GM23338 (cell line): ENCODE results near the gene NXN. TPM values are rescaled to one million over a fixed set of nuclear protein-coding genes. Genes with fewer than 3 reads are reported as not detected.
"Not testable (repeated sequence)": the region's sequence is repeated elsewhere in the genome, so short reads cannot be mapped to it uniquely, and the experiment has no call there.

Experiments
- ATAC-seq: fragments of 200-7000 bp; cut with Tn5 transposase; 3 replicates; pipeline ENCODE4 v1.9.1; 2020
- DNase-seq: peaks from one replicate; pipeline ENCODE4 v3.0.0-alpha.2; 2015; ENCODE audit warnings: low spot score
- H2AFZ ChIP-seq: fragments of 200-600 bp; sonication (generic); 2 replicates; pipeline ENCODE4 v1.8.0; 2016; ENCODE audit warnings: antibody characterized with exemption, mild to moderate bottlenecking, moderate library complexity
- H3F3A ChIP-seq: fragments of 200-600 bp; sonication (generic); replicated peaks from 2 replicates; pipeline ENCODE4 v1.8.0; 2017; ENCODE audit warnings: antibody characterized with exemption, mixed run types, low read depth
- H3K27ac ChIP-seq: fragments of 200-600 bp; sonication (generic); 2 replicates; pipeline ENCODE4 v1.6.1; 2016; ENCODE audit warnings: low read depth
- H3K27me3 ChIP-seq: fragments of 200-600 bp; sonication (generic); 2 replicates; pipeline ENCODE4 v1.8.0; 2016; ENCODE audit warnings: mild to moderate bottlenecking, mixed run types, moderate library complexity; ENCODE audit not compliant: insufficient read depth
- H3K36me3 ChIP-seq: fragments of 200-600 bp; sonication (generic); 2 replicates; pipeline ENCODE4 v1.8.0; 2016; ENCODE audit warnings: mild to moderate bottlenecking; ENCODE audit not compliant: insufficient read depth
- H3K4me1 ChIP-seq: fragments of 200-600 bp; sonication (generic); 2 replicates; pipeline ENCODE4 v1.8.0; 2016; ENCODE audit warnings: mild to moderate bottlenecking, moderate library complexity; ENCODE audit not compliant: insufficient read depth
- H3K4me2 ChIP-seq: fragments of 200-600 bp; sonication (generic); 2 replicates; pipeline ENCODE4 v1.7.1; 2017; ENCODE audit warnings: mixed run types
- H3K4me3 ChIP-seq: fragments of 200-600 bp; sonication (generic); 2 replicates; pipeline ENCODE4 v1.6.1; 2016; ENCODE audit warnings: mixed run types
- H3K79me2 ChIP-seq: fragments of 200-600 bp; sonication (generic); replicated peaks from 2 replicates; pipeline ENCODE4 v1.8.0; 2017; ENCODE audit warnings: mild to moderate bottlenecking; ENCODE audit not compliant: insufficient read depth
- H3K9me2 ChIP-seq: fragments of 200-600 bp; sonication (generic); 2 replicates; pipeline ENCODE4 v1.8.0; 2017; ENCODE audit not compliant: insufficient read depth
- H4K20me1 ChIP-seq: fragments of 200-600 bp; sonication (generic); replicated peaks from 2 replicates; pipeline ENCODE4 v1.8.0; 2017; ENCODE audit warnings: mild to moderate bottlenecking; ENCODE audit not compliant: insufficient read depth
- H3K27ac Mint-ChIP-seq: 2 replicates; pipeline ENCODE4 v1.8.0; 2020; ENCODE audit warnings: inconsistent platforms, mild to moderate bottlenecking, moderate library complexity, mixed read lengths
- H3K27me3 Mint-ChIP-seq: 3 replicates; pipeline ENCODE4 v1.8.0; 2022; ENCODE audit warnings: low read depth, mild to moderate bottlenecking, moderate library complexity, mixed read lengths, inconsistent platforms; ENCODE audit not compliant: insufficient read depth, poor library complexity
- H3K36me3 Mint-ChIP-seq: 3 replicates; pipeline ENCODE4 v1.8.0; 2021; ENCODE audit warnings: low read depth, mild to moderate bottlenecking, inconsistent platforms, moderate library complexity, mixed read lengths
- H3K4me1 Mint-ChIP-seq: 3 replicates; pipeline ENCODE4 v1.8.0; 2020; ENCODE audit warnings: mild to moderate bottlenecking, inconsistent platforms, mixed read lengths
- H3K4me3 Mint-ChIP-seq: 3 replicates; pipeline ENCODE4 v1.8.0; 2021; ENCODE audit warnings: moderate library complexity, mild to moderate bottlenecking, inconsistent platforms, mixed read lengths
- H3K9me3 Mint-ChIP-seq: 3 replicates; pipeline ENCODE4 v1.8.0; 2020; ENCODE audit warnings: moderate library complexity, mild to moderate bottlenecking, inconsistent platforms, mixed read lengths
- CREB1 ChIP-seq: fragments of 250-450 bp; sonication (Bioruptor Pico); IDR thresholded peaks from 2 replicates; pipeline ENCODE4 v1.5.0; 2020; ENCODE audit warnings: low read depth, mild to moderate bottlenecking, moderate library complexity
- EZH2 ChIP-seq: fragments of 200-600 bp; sonication (generic); IDR thresholded peaks from one replicate; pipeline ENCODE4 v1.8.0; 2017; ENCODE audit warnings: antibody characterized with exemption, mild to moderate bottlenecking, low read depth; ENCODE audit not compliant: unreplicated experiment
- NANOG ChIP-seq: IDR thresholded peaks from 2 replicates; pipeline ENCODE4 v1.6.1; 2016; ENCODE audit warnings: antibody characterized with exemption, borderline replicate concordance
- STAT1 ChIP-seq: IDR thresholded peaks from one replicate; pipeline ENCODE4 v1.6.1; 2016; ENCODE audit warnings: antibody characterized with exemption; ENCODE audit not compliant: unreplicated experiment
- ZNF331 ChIP-seq: fragments of 250-450 bp; sonication (Bioruptor Pico); IDR thresholded peaks from 2 replicates; pipeline ENCODE4 v1.5.0; 2020; ENCODE audit warnings: low read depth, mild to moderate bottlenecking, moderate library complexity
- polyA plus RNA-seq: library from polyadenylated mRNA; unstranded; fragments of >200 nt; fragmentation: Nextera tagmentation; extraction: Ambion mirVana; gene quantifications from 2 replicates; pipeline ENCODE4 v1.2.1, GENCODE V29; 2016
- total RNA-seq: library from RNA; depleted of rRNA; stranded (reverse); fragments of >200 nt; shearing (Covaris generic); gene quantifications from 2 replicates; pipeline ENCODE4 v1.2.3, GENCODE V29; 2014
- TF ChIP-seq, protein P1 (sequence below), 2 experiments: fragments of 200-600 bp in 1 of 2; sonication (generic) in 1 of 2; conservative IDR thresholded peaks; 2 replicates each; pipeline versions ENCODE4 v1.5.1 to v1.6.1; 2016 to 2017; ENCODE audit warnings: antibody characterized with exemption in 2 of 2, low read depth in 2 of 2, mild to moderate bottlenecking in 2 of 2, moderate library complexity in 1 of 2
- TF ChIP-seq, protein P2 (sequence below): IDR thresholded peaks from one replicate; pipeline ENCODE4 v1.6.1; 2018; ENCODE audit warnings: antibody characterized with exemption; ENCODE audit not compliant: unreplicated experiment
- TF ChIP-seq, protein P3 (sequence below): IDR thresholded peaks from 2 replicates; pipeline ENCODE4 v1.6.1; 2016; ENCODE audit warnings: antibody characterized with exemption
- TF ChIP-seq, protein P4 (sequence below): fragments of 250-450 bp; sonication (Bioruptor Pico); IDR thresholded peaks from 2 replicates; pipeline ENCODE4 v1.5.0; 2020; ENCODE audit warnings: mild to moderate bottlenecking, moderate library complexity

The NXN gene
- total and polyA plus RNA-seq, 2 experiments from 2014 or later: 31.8 to 105 TPM

DNA sequence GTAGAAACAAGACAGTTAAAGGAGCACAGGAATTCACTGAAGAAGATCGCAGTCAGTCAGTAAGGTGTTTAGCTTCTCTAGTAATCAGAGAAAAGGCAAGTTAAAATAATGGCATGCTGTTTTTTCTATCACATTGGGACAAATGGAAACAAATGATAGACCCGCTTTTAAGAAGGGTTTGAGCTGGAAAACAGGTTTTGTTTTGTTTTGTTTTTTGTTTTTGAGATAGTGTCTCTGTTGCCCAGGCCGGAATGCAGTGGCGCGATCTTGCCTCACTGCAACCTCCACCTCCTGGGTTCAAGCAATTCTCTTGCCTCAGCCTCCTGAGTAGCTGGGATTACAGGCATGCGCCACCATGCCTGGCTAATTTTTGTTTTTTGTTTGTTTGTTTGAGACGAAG lies 193.7 kb downstream of the NXN start:
- H3K36me3 ChIP-seq, H4K20me1 ChIP-seq, H3K27ac ChIP-seq, H2AFZ ChIP-seq, H3K9me2 ChIP-seq, H3K4me3 ChIP-seq, H3K9me3 Mint-ChIP-seq, ATAC-seq, H3K27ac Mint-ChIP-seq, H3K4me2 ChIP-seq, DNase-seq, H3K27me3 ChIP-seq, H3K4me3 Mint-ChIP-seq: not testable (repeated sequence)
- H3K79me2 ChIP-seq: peaks cover 55% of the 10 kb centered on the region
- H3K4me1 ChIP-seq: peaks cover 15% of the 10 kb centered on the region; the same call in 1 of the 2 replicates
- Mint-ChIP-seq H3K27me3 (peaks cover 26% of the 10 kb centered on the region), H3K4me1 (peaks cover 17% of the 10 kb centered on the region), H3K36me3 (peaks cover 46% of the 10 kb centered on the region)
- H3F3A ChIP-seq: peaks cover 22% of the 10 kb centered on the region

DNA sequence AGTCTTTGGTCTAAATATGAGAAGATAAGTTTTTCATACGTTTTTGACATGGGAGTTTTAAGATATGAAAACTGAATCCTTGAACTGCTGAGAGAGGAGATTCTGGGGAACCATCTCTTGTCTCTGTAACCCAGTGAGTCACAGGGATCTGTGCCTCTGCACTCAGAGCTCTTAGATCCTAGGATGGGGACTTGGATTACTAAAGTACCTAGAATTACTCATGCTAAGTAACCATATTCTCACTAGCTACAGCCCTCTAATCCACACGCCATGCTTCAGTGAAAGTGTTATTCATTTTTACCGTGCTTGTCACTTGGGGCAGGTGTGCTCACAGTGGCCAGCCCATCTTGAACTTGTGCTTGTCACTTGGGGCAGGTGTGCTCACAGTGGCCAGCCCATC lies 195.4 kb downstream of the NXN start:
- peaks cover 9% of the 10 kb centered on the region; the same call in 1 of the 2 replicates for H3K36me3 ChIP-seq
- H3K9me2 ChIP-seq: no peaks in the 10 kb centered on the region
- peaks cover 11% of the 10 kb centered on the region for H4K20me1 ChIP-seq
- peaks cover 10% of the 10 kb centered on the region for H3F3A ChIP-seq
- no peak overlapping the region for H2AFZ ChIP-seq
- no peak for ATAC-seq
- H3K27me3 Mint-ChIP-seq: peaks cover 21% of the 10 kb centered on the region
- no peak overlapping the region for H3K4me2 ChIP-seq
- no peak overlapping the region for H3K27ac Mint-ChIP-seq
- H3K4me1 ChIP-seq: peaks cover 16% of the 10 kb centered on the region; the same call in 1 of the 2 replicates
- peaks cover 72% of the 10 kb centered on the region for H3K79me2 ChIP-seq
- no peak for DNase-seq
- no peak overlapping the region for H3K27ac ChIP-seq
- peaks cover 35% of the 10 kb centered on the region for H3K36me3 Mint-ChIP-seq
- peaks cover 9% of the 10 kb centered on the region; the same call in 2 of the 3 replicates for H3K4me1 Mint-ChIP-seq
- no peaks in the 10 kb centered on the region; the same call in 2 of the 3 replicates for H3K9me3 Mint-ChIP-seq
- peak overlapping the region; percentile 98; the same call in 1 of the 2 replicates for H3K4me3 ChIP-seq
- no peaks in the 10 kb centered on the region for H3K27me3 ChIP-seq
- peak overlapping the region; percentile 95 for H3K4me3 Mint-ChIP-seq
- TF ChIP-seq, protein P1, sequence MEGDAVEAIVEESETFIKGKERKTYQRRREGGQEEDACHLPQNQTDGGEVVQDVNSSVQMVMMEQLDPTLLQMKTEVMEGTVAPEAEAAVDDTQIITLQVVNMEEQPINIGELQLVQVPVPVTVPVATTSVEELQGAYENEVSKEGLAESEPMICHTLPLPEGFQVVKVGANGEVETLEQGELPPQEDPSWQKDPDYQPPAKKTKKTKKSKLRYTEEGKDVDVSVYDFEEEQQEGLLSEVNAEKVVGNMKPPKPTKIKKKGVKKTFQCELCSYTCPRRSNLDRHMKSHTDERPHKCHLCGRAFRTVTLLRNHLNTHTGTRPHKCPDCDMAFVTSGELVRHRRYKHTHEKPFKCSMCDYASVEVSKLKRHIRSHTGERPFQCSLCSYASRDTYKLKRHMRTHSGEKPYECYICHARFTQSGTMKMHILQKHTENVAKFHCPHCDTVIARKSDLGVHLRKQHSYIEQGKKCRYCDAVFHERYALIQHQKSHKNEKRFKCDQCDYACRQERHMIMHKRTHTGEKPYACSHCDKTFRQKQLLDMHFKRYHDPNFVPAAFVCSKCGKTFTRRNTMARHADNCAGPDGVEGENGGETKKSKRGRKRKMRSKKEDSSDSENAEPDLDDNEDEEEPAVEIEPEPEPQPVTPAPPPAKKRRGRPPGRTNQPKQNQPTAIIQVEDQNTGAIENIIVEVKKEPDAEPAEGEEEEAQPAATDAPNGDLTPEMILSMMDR (conservative IDR thresholded peaks at IDR 0.05; ENCODE audit: low read depth in 2 of 2): no peak
- TF ChIP-seq, protein P2, sequence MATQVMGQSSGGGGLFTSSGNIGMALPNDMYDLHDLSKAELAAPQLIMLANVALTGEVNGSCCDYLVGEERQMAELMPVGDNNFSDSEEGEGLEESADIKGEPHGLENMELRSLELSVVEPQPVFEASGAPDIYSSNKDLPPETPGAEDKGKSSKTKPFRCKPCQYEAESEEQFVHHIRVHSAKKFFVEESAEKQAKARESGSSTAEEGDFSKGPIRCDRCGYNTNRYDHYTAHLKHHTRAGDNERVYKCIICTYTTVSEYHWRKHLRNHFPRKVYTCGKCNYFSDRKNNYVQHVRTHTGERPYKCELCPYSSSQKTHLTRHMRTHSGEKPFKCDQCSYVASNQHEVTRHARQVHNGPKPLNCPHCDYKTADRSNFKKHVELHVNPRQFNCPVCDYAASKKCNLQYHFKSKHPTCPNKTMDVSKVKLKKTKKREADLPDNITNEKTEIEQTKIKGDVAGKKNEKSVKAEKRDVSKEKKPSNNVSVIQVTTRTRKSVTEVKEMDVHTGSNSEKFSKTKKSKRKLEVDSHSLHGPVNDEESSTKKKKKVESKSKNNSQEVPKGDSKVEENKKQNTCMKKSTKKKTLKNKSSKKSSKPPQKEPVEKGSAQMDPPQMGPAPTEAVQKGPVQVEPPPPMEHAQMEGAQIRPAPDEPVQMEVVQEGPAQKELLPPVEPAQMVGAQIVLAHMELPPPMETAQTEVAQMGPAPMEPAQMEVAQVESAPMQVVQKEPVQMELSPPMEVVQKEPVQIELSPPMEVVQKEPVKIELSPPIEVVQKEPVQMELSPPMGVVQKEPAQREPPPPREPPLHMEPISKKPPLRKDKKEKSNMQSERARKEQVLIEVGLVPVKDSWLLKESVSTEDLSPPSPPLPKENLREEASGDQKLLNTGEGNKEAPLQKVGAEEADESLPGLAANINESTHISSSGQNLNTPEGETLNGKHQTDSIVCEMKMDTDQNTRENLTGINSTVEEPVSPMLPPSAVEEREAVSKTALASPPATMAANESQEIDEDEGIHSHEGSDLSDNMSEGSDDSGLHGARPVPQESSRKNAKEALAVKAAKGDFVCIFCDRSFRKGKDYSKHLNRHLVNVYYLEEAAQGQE: no peak
- TF ChIP-seq NANOG: no peak
- no peak for TF ChIP-seq ZNF331 (CRISPR knock-in tag)
- TF ChIP-seq, protein P3, sequence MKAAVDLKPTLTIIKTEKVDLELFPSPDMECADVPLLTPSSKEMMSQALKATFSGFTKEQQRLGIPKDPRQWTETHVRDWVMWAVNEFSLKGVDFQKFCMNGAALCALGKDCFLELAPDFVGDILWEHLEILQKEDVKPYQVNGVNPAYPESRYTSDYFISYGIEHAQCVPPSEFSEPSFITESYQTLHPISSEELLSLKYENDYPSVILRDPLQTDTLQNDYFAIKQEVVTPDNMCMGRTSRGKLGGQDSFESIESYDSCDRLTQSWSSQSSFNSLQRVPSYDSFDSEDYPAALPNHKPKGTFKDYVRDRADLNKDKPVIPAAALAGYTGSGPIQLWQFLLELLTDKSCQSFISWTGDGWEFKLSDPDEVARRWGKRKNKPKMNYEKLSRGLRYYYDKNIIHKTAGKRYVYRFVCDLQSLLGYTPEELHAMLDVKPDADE: no peak
- no peak for TF ChIP-seq STAT1
- TF ChIP-seq CREB1 (CRISPR knock-in tag): no peak
- TF ChIP-seq, protein P4, sequence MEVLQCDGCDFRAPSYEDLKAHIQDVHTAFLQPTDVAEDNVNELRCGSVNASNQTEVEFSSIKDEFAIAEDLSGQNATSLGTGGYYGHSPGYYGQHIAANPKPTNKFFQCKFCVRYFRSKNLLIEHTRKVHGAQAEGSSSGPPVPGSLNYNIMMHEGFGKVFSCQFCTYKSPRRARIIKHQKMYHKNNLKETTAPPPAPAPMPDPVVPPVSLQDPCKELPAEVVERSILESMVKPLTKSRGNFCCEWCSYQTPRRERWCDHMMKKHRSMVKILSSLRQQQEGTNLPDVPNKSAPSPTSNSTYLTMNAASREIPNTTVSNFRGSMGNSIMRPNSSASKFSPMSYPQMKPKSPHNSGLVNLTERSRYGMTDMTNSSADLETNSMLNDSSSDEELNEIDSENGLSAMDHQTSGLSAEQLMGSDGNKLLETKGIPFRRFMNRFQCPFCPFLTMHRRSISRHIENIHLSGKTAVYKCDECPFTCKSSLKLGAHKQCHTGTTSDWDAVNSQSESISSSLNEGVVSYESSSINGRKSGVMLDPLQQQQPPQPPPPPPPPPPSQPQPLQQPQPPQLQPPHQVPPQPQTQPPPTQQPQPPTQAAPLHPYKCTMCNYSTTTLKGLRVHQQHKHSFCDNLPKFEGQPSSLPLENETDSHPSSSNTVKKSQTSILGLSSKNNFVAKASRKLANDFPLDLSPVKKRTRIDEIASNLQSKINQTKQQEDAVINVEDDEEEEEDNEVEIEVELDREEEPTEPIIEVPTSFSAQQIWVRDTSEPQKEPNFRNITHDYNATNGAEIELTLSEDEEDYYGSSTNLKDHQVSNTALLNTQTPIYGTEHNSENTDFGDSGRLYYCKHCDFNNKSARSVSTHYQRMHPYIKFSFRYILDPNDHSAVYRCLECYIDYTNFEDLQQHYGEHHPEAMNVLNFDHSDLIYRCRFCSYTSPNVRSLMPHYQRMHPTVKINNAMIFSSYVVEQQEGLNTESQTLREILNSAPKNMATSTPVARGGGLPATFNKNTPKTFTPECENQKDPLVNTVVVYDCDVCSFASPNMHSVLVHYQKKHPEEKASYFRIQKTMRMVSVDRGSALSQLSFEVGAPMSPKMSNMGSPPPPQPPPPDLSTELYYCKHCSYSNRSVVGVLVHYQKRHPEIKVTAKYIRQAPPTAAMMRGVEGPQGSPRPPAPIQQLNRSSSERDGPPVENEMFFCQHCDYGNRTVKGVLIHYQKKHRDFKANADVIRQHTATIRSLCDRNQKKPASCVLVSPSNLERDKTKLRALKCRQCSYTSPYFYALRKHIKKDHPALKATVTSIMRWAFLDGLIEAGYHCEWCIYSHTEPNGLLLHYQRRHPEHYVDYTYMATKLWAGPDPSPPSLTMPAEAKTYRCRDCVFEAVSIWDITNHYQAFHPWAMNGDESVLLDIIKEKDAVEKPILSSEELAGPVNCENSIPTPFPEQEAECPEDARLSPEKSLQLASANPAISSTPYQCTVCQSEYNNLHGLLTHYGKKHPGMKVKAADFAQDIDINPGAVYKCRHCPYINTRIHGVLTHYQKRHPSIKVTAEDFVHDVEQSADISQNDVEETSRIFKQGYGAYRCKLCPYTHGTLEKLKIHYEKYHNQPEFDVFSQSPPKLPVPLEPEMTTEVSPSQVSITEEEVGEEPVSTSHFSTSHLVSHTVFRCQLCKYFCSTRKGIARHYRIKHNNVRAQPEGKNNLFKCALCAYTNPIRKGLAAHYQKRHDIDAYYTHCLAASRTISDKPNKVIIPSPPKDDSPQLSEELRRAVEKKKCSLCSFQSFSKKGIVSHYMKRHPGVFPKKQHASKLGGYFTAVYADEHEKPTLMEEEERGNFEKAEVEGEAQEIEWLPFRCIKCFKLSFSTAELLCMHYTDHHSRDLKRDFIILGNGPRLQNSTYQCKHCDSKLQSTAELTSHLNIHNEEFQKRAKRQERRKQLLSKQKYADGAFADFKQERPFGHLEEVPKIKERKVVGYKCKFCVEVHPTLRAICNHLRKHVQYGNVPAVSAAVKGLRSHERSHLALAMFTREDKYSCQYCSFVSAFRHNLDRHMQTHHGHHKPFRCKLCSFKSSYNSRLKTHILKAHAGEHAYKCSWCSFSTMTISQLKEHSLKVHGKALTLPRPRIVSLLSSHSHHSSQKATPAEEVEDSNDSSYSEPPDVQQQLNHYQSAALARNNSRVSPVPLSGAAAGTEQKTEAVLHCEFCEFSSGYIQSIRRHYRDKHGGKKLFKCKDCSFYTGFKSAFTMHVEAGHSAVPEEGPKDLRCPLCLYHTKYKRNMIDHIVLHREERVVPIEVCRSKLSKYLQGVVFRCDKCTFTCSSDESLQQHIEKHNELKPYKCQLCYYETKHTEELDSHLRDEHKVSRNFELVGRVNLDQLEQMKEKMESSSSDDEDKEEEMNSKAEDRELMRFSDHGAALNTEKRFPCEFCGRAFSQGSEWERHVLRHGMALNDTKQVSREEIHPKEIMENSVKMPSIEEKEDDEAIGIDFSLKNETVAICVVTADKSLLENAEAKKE (CRISPR knock-in tag): no peak
- TF ChIP-seq EZH2: no peak
